ENCODE data around the gene ZC2HC1C.

ZC2HC1C gene

GRCh38 chr14:75047506-75047905, 21.9 kb upstream of the ZC2HC1C start:
- H3K9me3 Mint-ChIP-seq = no peaks in the 10 kb centered on the region
- intact Hi-C loops (cut with micrococcal nuclease) = no loop called here
- no peak overlapping the region for H3K27ac Mint-ChIP-seq
- peaks cover 24% of the 10 kb centered on the region for H3K4me1 Mint-ChIP-seq (ENCODE audit: low read depth)
- no peak overlapping the region for H3K4me3 Mint-ChIP-seq
- no peaks in the 10 kb centered on the region for H3K27me3 Mint-ChIP-seq
- H3K36me3 Mint-ChIP-seq (ENCODE audit: low read depth) = peaks cover 29% of the 10 kb centered on the region

- no peaks in the 10 kb centered on the region for H3K27me3 Mint-ChIP-seq
- no peaks in the 10 kb centered on the region for H3K9me3 Mint-ChIP-seq
- intact Hi-C loops (cut with micrococcal nuclease) = no loop called here
- H3K27ac Mint-ChIP-seq = no peak overlapping the region
- no peak overlapping the region for H3K4me3 Mint-ChIP-seq
- H3K4me1 Mint-ChIP-seq (ENCODE audit: low read depth) = peaks cover 24% of the 10 kb centered on the region
- peaks cover 29% of the 10 kb centered on the region for H3K36me3 Mint-ChIP-seq (ENCODE audit: low read depth)
Measured at GRCh38 chr14:75048101-75048500, 21.3 kb upstream of the ZC2HC1C start.

GRCh38 chr14:75049136-75049535, 20.3 kb upstream of the ZC2HC1C start:
- Mint-ChIP-seq H3K4me3 (no peak overlapping the region), H3K4me1 (ENCODE audit: low read depth) (peaks cover 24% of the 10 kb centered on the region), H3K36me3 (ENCODE audit: low read depth) (peaks cover 19% of the 10 kb centered on the region), H3K27ac (no peak overlapping the region), H3K27me3 (no peaks in the 10 kb centered on the region), H3K9me3 (no peaks in the 10 kb centered on the region)
- intact Hi-C loops (cut with micrococcal nuclease) = no loop called here

- no peak overlapping the region for H3K4me3 Mint-ChIP-seq
- H3K27ac Mint-ChIP-seq = no peak overlapping the region
- peaks cover 18% of the 10 kb centered on the region for H3K36me3 Mint-ChIP-seq (ENCODE audit: low read depth)
- intact Hi-C loops (cut with micrococcal nuclease) = no loop called here
- H3K27me3 Mint-ChIP-seq = no peaks in the 10 kb centered on the region
- no peaks in the 10 kb centered on the region for H3K9me3 Mint-ChIP-seq
- H3K4me1 Mint-ChIP-seq (ENCODE audit: low read depth) = peaks cover 24% of the 10 kb centered on the region
Measured at GRCh38 chr14:75049731-75050201, 19.7 kb upstream of the ZC2HC1C start.

GRCh38 chr14:75050852-75051555, 18.4 kb upstream of the ZC2HC1C start, which contains the start of gene MLH3:
TSS of gene MLH3 (minus strand) at chr14:75051467. CDS start at chr14:75049655, 1,812 bp downstream.
- H3K4me1 Mint-ChIP-seq (ENCODE audit: low read depth) = peaks cover 25% of the 10 kb centered on the region
- no peaks in the 10 kb centered on the region for H3K9me3 Mint-ChIP-seq
- H3K36me3 Mint-ChIP-seq (ENCODE audit: low read depth) = peaks cover 18% of the 10 kb centered on the region
- peak within 1 kb of the TSS; percentile 85 for H3K27ac Mint-ChIP-seq
- intact Hi-C loops (cut with micrococcal nuclease) = no loop called here
- peak within 1 kb of the TSS; percentile 87 for H3K4me3 Mint-ChIP-seq
- no peaks in the 10 kb centered on the region for H3K27me3 Mint-ChIP-seq

GRCh38 chr14:75051556-75051899, 17.9 kb upstream of the ZC2HC1C start:
- H3K27ac Mint-ChIP-seq = peak overlapping the region; percentile 85
- no peaks in the 10 kb centered on the region for H3K27me3 Mint-ChIP-seq
- no peaks in the 10 kb centered on the region for H3K9me3 Mint-ChIP-seq
- peaks cover 29% of the 10 kb centered on the region for H3K4me1 Mint-ChIP-seq (ENCODE audit: low read depth)
- peak overlapping the region; percentile 87 for H3K4me3 Mint-ChIP-seq
- H3K36me3 Mint-ChIP-seq (ENCODE audit: low read depth) = peaks cover 18% of the 10 kb centered on the region
- intact Hi-C loops (cut with micrococcal nuclease) = no loop called here

- peaks cover 14% of the 10 kb centered on the region for H3K36me3 Mint-ChIP-seq (ENCODE audit: low read depth)
- H3K9me3 Mint-ChIP-seq = no peaks in the 10 kb centered on the region
- peaks cover 34% of the 10 kb centered on the region for H3K4me1 Mint-ChIP-seq (ENCODE audit: low read depth)
- no peak overlapping the region for H3K4me3 Mint-ChIP-seq
- no peaks in the 10 kb centered on the region for H3K27me3 Mint-ChIP-seq
- intact Hi-C loops (cut with micrococcal nuclease) = no loop called here
- H3K27ac Mint-ChIP-seq = no peak overlapping the region
Measured at GRCh38 chr14:75053396-75054291, 15.8 kb upstream of the ZC2HC1C start.

DNA sequence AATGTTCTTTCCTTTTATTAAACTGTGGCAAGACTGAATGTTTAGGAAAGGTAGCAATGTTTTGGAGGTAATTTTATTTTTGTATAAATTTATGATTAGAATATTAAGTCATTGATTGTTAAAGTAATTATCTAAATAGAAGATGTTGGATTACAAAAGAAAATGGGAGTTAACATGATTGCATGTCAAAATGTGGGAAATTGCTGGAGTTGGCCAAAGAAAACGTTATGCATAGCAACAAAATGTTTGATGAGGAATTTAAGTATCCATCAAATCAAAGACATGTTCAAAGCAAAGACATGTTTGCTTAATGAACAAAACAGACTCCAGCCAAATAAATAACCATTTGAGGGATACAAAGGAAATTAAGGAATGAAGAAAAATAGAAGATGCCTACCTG, 15.0 kb upstream of the ZC2HC1C start:
- intact Hi-C loops (cut with micrococcal nuclease) = no loop called here

GRCh38 chr14:75059642-75060041, 9.8 kb upstream of the ZC2HC1C start:
- Mint-ChIP-seq H3K4me3 (no peak overlapping the region), H3K27me3 (no peaks in the 10 kb centered on the region), H3K36me3 (ENCODE audit: low read depth) (peaks cover 23% of the 10 kb centered on the region), H3K27ac (no peak overlapping the region), H3K9me3 (no peaks in the 10 kb centered on the region), H3K4me1 (ENCODE audit: low read depth) (peaks cover 30% of the 10 kb centered on the region)
- intact Hi-C loops (cut with micrococcal nuclease) = loop anchor here (5.0 kb wide), 1 partner anchor 57 kb away; the partner anchor contains the start of gene EIF2B2

More for the DNA sequence above, 15.0 kb upstream of the ZC2HC1C start:
- Mint-ChIP-seq H3K4me1 (ENCODE audit: low read depth) (peaks cover 30% of the 10 kb centered on the region), H3K27me3 (no peaks in the 10 kb centered on the region), H3K4me3 (no peak overlapping the region), H3K36me3 (ENCODE audit: low read depth) (peaks cover 11% of the 10 kb centered on the region), H3K9me3 (no peaks in the 10 kb centered on the region), H3K27ac (no peak overlapping the region)

DNA sequence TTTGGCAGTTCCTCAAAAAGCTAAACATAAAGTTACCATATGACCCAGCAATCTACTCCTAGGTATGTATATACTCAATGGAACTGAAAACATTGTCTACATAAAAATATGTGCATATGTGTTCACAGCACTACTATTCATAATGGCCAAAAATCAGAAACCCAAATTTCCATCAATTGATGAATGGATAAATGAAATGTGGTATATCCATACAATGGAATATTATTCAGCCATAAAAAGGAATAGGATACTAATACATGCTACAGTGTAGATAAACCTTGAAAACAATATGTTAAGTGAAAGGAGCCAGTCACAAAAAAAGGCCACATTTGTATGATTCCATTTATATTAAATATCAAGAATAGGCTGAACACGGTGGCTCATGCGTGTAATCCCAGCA, 9.0 kb upstream of the ZC2HC1C start:
- Mint-ChIP-seq H3K27ac (no peak overlapping the region), H3K27me3 (no peaks in the 10 kb centered on the region), H3K36me3 (ENCODE audit: low read depth) (peaks cover 23% of the 10 kb centered on the region), H3K4me1 (ENCODE audit: low read depth) (peaks cover 27% of the 10 kb centered on the region), H3K9me3 (no peaks in the 10 kb centered on the region), H3K4me3 (no peak overlapping the region)
- intact Hi-C loops (cut with micrococcal nuclease) = loop anchor here (5.0 kb wide), 1 partner anchor 58 kb away; the partner anchor contains the start of gene EIF2B2

- intact Hi-C loops (cut with micrococcal nuclease) = loop anchor here (5.0 kb wide), 1 partner anchor 61 kb away; the partner anchor contains the start of gene EIF2B2
- H3K4me3 Mint-ChIP-seq = peak overlapping the region; percentile 94
- no peaks in the 10 kb centered on the region for H3K9me3 Mint-ChIP-seq
- peaks cover 23% of the 10 kb centered on the region for H3K36me3 Mint-ChIP-seq (ENCODE audit: low read depth)
- H3K27ac Mint-ChIP-seq = peak overlapping the region; percentile 92
- H3K4me1 Mint-ChIP-seq (ENCODE audit: low read depth) = peaks cover 14% of the 10 kb centered on the region
- no peaks in the 10 kb centered on the region for H3K27me3 Mint-ChIP-seq
Measured at GRCh38 chr14:75063013-75063412, 6.4 kb upstream of the ZC2HC1C start.

GRCh38 chr14:75063491-75064204, 5.8 kb upstream of the ZC2HC1C start, which contains the start of gene ACYP1:
TSS of gene ACYP1 (minus strand) at chr14:75064024. CDS start at chr14:75063553, 471 bp downstream.
- Mint-ChIP-seq H3K4me3 (peak within 1 kb of the TSS; percentile 94), H3K27ac (peak within 1 kb of the TSS; percentile 92), H3K4me1 (ENCODE audit: low read depth) (peaks cover 14% of the 10 kb centered on the region), H3K9me3 (no peaks in the 10 kb centered on the region), H3K36me3 (ENCODE audit: low read depth) (peaks cover 23% of the 10 kb centered on the region), H3K27me3 (no peaks in the 10 kb centered on the region)
- intact Hi-C loops (cut with micrococcal nuclease) = loop anchor here (5.0 kb wide), 1 partner anchor 61 kb away; the partner anchor contains the start of gene EIF2B2

GRCh38 chr14:75064205-75064567, 5.3 kb upstream of the ZC2HC1C start:
- Mint-ChIP-seq H3K27ac (peak overlapping the region; percentile 92), H3K4me3 (peak overlapping the region; percentile 94), H3K4me1 (ENCODE audit: low read depth) (peaks cover 14% of the 10 kb centered on the region), H3K9me3 (no peaks in the 10 kb centered on the region), H3K36me3 (ENCODE audit: low read depth) (peaks cover 22% of the 10 kb centered on the region), H3K27me3 (no peaks in the 10 kb centered on the region)
- intact Hi-C loops (cut with micrococcal nuclease) = loop anchor here (5.0 kb wide), 1 partner anchor 62 kb away; the partner anchor contains the start of gene EIF2B2
